ENCODE data around the gene RPL11.

GRCh38 chr1:23745515-23745914, 53.9 kb downstream of the RPL11 start:
- TF ChIP-seq POLR2A (IDR thresholded peaks at IDR 0.05; ENCODE audit: low read depth, low read length) (no peak), CTCF (conservative IDR thresholded peaks at IDR 0.05; ENCODE audit: low read depth, low read length) (peak; percentile 45), USF2 (IDR thresholded peaks at IDR 0.05; ENCODE audit: low read depth, low read length) (no peak), BHLHE40 (IDR thresholded peaks at IDR 0.05; ENCODE audit: low read depth, low read length) (no peak), SMC3 (IDR thresholded peaks at IDR 0.05; ENCODE audit: low read depth, low read length) (no peak; the same call in 1 of the 2 replicates), NFE2L2 (IDR thresholded peaks at IDR 0.05; ENCODE audit: low read depth, low read length) (no peak), RAD21 (IDR thresholded peaks at IDR 0.05; ENCODE audit: low read length) (no peak), FOS (IDR thresholded peaks at IDR 0.05; ENCODE audit: low read depth, low read length) (no peak), CEBPB (IDR thresholded peaks at IDR 0.05; ENCODE audit: low read depth, low read length) (no peak), MXI1 (IDR thresholded peaks at IDR 0.05; ENCODE audit: borderline replicate concordance, low read depth, low read length) (no peak), ELK1 (IDR thresholded peaks at IDR 0.05; ENCODE audit: borderline replicate concordance, low read depth, low read length) (no peak), MAFK (IDR thresholded peaks at IDR 0.05; ENCODE audit: low read depth, low read length) (peak; percentile 60), RFX5 (IDR thresholded peaks at IDR 0.05; ENCODE audit: low read depth, low read length) (no peak)
